Right lobe of liver (tissue), 4 donors: ENCODE data around the gene P2RY8.

Source experiments
- POLR2A ChIP-seq: fragments of 450-650 bp; IDR thresholded peaks from one replicate; pipeline ENCODE4 v1.6.1; 2017; ENCODE audit warnings: antibody characterized with exemption, mild to moderate bottlenecking
- TF ChIP-seq, protein P1 (sequence below), 4 donors: fragments of 200-600 bp in 3 of 4; fragments of 450-650 bp in 1 of 4; IDR thresholded peaks; one replicate each; pipeline versions ENCODE4 v1.5.1 to v1.8.0; 2016 to 2022; ENCODE audit warnings: antibody characterized with exemption in 4 of 4, mild to moderate bottlenecking in 2 of 4
- donor health status: DM: no; HTN: no; CAD: no.
- donor health status: DM: no; HTN: no; CAD: no.
- donor health status: DM: no; HTN: yes; CAD: no.

DNA sequence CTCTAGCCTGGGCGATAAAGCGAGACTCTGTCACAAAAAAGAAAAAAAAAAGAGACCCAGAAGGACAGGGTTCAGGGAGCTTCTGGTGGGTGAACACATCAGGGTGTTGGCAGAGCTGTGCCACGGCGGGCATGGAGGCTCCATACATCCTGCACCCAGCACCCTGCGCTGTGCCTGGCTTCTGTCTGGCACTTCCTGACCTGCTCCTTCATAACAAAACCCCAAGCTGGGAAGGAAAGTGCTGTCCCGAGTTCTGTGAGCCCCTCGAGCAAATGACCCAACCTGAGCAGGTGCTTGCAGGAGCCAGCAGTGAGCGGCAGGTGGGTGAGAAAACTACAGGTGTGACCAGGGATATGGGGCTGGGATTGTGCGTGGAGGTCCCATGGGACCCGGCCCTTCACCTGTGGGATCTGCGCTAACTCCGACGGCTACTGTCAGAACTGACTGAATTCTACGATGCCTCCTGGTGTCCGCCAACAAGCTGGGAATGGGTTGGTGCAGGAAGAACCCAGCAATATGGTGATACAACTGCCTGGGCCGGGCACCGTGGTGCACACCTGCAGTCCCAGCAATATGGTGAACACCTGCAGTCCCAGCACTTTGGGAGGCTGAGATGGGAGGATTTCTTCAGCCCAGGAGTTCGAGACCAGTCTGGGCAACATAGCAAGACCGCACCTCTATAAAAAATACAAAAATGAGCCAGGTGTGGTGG, 103.2 kb downstream of the P2RY8 start:
- TF ChIP-seq, protein P1, sequence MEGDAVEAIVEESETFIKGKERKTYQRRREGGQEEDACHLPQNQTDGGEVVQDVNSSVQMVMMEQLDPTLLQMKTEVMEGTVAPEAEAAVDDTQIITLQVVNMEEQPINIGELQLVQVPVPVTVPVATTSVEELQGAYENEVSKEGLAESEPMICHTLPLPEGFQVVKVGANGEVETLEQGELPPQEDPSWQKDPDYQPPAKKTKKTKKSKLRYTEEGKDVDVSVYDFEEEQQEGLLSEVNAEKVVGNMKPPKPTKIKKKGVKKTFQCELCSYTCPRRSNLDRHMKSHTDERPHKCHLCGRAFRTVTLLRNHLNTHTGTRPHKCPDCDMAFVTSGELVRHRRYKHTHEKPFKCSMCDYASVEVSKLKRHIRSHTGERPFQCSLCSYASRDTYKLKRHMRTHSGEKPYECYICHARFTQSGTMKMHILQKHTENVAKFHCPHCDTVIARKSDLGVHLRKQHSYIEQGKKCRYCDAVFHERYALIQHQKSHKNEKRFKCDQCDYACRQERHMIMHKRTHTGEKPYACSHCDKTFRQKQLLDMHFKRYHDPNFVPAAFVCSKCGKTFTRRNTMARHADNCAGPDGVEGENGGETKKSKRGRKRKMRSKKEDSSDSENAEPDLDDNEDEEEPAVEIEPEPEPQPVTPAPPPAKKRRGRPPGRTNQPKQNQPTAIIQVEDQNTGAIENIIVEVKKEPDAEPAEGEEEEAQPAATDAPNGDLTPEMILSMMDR (IDR thresholded peaks at IDR 0.05) = no peak
- TF ChIP-seq POLR2A = no peak
